ENCODE measurements around the gene ACHE.

The ACHE gene

GRCh38 chr7:100840470-100841100 is 55.1 kb downstream of the ACHE start:
- no peak for TF ChIP-seq CTCF (IDR thresholded peaks at IDR 0.05; ENCODE audit: insufficient read depth, low read depth, low read length, missing control alignments)
- no peak for DNase-seq (ENCODE audit: low read depth)
- no peak overlapping the region for H3K4me3 ChIP-seq (ENCODE audit: low read length)
